IPS-18a (cell line): ENCODE measurements around the gene NR2F2.

Experiments used
- H3K27ac ChIP-seq: one replicate; pipeline ENCODE4 v1.5.1; 2013; ENCODE audit warnings: low read length
- H3K27me3 ChIP-seq: one replicate; pipeline ENCODE4 v1.6.1; 2013; ENCODE audit warnings: mild to moderate bottlenecking, low read length; ENCODE audit not compliant: control insufficient read depth, insufficient read depth
- H3K36me3 ChIP-seq: one replicate; pipeline ENCODE4 v1.6.1; 2013; ENCODE audit warnings: low read depth, low read length; ENCODE audit not compliant: control insufficient read depth
- H3K4me1 ChIP-seq: one replicate; pipeline ENCODE4 v1.6.1; 2013; ENCODE audit warnings: low read depth, low read length; ENCODE audit not compliant: control insufficient read depth
- H3K4me3 ChIP-seq: one replicate; pipeline ENCODE4 v1.5.1; 2013; ENCODE audit warnings: low read length
- H3K9ac ChIP-seq: one replicate; pipeline ENCODE4 v1.6.1; 2013; ENCODE audit warnings: mild to moderate bottlenecking, low read length, moderate library complexity
- H3K9me3 ChIP-seq: one replicate; pipeline ENCODE4 v1.6.1; 2013; ENCODE audit warnings: low read depth, low read length; ENCODE audit not compliant: control insufficient read depth

Gene NR2F2

GRCh38 chr15:96334705-96335410 is 4.4 kb downstream of the NR2F2 start:
- no peak overlapping the region for H3K27ac ChIP-seq
- no peaks in the 10 kb centered on the region for H3K9me3 ChIP-seq
- no peaks in the 10 kb centered on the region for H3K36me3 ChIP-seq
- H3K4me3 ChIP-seq, result peak overlapping the region; percentile 18
- H3K9ac ChIP-seq, result no peak overlapping the region
- peaks cover 52% of the 10 kb centered on the region for H3K4me1 ChIP-seq
- peaks cover 96% of the 10 kb centered on the region for H3K27me3 ChIP-seq

GRCh38 chr15:96335411-96336024 is 5.0 kb downstream of the NR2F2 start:
- H3K4me3 ChIP-seq, result peak overlapping the region; percentile 18
- H3K27ac ChIP-seq, result no peak overlapping the region
- no peaks in the 10 kb centered on the region for H3K36me3 ChIP-seq
- no peak overlapping the region for H3K9ac ChIP-seq
- H3K27me3 ChIP-seq, result peaks cover 97% of the 10 kb centered on the region
- H3K4me1 ChIP-seq, result peaks cover 54% of the 10 kb centered on the region
- H3K9me3 ChIP-seq, result no peaks in the 10 kb centered on the region

- no peak overlapping the region for H3K27ac ChIP-seq
- H3K27me3 ChIP-seq, result peaks cover 93% of the 10 kb centered on the region
- H3K9me3 ChIP-seq, result no peaks in the 10 kb centered on the region
- H3K9ac ChIP-seq, result no peak overlapping the region
- H3K4me3 ChIP-seq, result peak overlapping the region; percentile 21
- H3K4me1 ChIP-seq, result peaks cover 54% of the 10 kb centered on the region
- no peaks in the 10 kb centered on the region for H3K36me3 ChIP-seq
These were observed 5.7 kb downstream of the NR2F2 start for GRCh38 chr15:96336108-96336595.

- Histone ChIP-seq H3K27me3 (peaks cover 93% of the 10 kb centered on the region), H3K9ac (peak overlapping the region; percentile 2), H3K27ac (no peak overlapping the region), H3K36me3 (no peaks in the 10 kb centered on the region), H3K9me3 (no peaks in the 10 kb centered on the region), H3K4me1 (peaks cover 54% of the 10 kb centered on the region), H3K4me3 (peak overlapping the region; percentile 26)
These were observed 6.3 kb downstream of the NR2F2 start for GRCh38 chr15:96336596-96337364.

DNA sequence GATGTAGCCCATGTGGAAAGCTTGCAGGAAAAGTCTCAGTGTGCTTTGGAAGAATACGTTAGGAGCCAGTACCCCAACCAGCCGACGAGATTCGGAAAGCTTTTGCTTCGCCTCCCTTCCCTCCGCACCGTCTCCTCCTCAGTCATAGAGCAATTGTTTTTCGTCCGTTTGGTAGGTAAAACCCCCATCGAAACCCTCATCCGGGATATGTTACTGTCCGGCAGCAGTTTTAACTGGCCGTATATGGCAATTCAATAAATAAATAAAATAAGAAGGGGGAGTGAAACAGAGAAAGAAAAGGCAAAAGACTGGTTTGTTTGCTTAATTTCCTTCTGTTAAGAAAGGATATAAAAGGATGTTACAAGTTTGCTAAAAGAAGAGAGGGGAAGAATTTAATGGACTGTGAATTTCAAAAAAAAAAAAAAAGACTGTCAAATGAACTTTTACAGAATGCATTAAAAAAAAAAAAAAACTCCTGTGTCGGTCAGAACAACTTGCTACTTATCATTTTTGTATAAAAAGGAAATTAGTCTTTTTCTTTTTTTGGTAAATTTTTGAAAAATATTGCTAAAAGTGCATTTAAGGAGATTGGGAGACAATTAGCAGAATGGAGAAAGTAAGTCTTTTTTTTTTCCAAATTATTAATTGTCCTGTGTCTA is 7.0 kb downstream of the NR2F2 start:
- no peak overlapping the region for H3K27ac ChIP-seq
- no peaks in the 10 kb centered on the region for H3K36me3 ChIP-seq
- H3K4me1 ChIP-seq, result peaks cover 57% of the 10 kb centered on the region

DNA sequence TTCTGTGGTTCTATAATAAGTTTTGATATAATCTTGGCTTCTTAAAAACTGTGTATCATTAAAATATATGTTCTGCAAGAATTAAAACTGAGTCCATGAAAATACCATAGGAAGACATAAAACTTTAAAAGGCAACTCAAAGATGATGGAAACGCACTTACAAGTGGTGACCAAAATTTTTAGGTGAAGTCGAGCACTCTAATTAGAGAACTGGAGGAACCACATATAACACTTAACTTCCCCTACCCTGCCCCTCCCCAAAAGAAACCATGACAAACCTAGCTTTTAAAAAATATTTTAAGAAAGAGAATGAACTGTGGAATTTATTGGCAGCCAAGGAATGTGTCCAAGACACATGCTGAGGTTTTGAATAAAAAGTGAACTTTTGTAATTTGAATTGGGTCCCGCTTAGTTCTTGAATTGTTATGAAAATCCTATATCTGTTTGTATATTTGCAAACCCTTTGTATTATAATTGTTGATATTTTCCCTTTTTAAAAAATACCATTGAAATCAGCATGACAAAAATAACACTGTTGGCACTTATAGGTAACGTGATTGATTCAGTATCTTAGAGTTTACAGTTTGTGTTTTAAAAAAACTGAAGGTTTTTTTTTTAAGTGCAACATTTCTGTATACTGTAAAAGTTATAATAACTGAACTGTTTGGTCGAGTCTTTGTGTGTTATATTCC is 7.7 kb downstream of the NR2F2 start:
- H3K4me3 ChIP-seq, result no peak overlapping the region
- H3K27me3 ChIP-seq, result peaks cover 93% of the 10 kb centered on the region
- no peak overlapping the region for H3K27ac ChIP-seq
- H3K9me3 ChIP-seq, result no peaks in the 10 kb centered on the region
- H3K4me1 ChIP-seq, result peaks cover 61% of the 10 kb centered on the region
- H3K9ac ChIP-seq, result no peak overlapping the region
- H3K36me3 ChIP-seq, result no peaks in the 10 kb centered on the region

More for the DNA sequence above, 7.0 kb downstream of the NR2F2 start:
- peak overlapping the region; percentile 2 for H3K9ac ChIP-seq
- peak overlapping the region; percentile 26 for H3K4me3 ChIP-seq
- H3K9me3 ChIP-seq, result no peaks in the 10 kb centered on the region
- peaks cover 93% of the 10 kb centered on the region for H3K27me3 ChIP-seq

- H3K4me1 ChIP-seq, result peaks cover 62% of the 10 kb centered on the region
- peak overlapping the region; percentile 56 for H3K4me3 ChIP-seq
- peaks cover 93% of the 10 kb centered on the region for H3K27me3 ChIP-seq
- H3K36me3 ChIP-seq, result no peaks in the 10 kb centered on the region
- no peak overlapping the region for H3K27ac ChIP-seq
- H3K9me3 ChIP-seq, result no peaks in the 10 kb centered on the region
- no peak overlapping the region for H3K9ac ChIP-seq
These were observed 8.5 kb downstream of the NR2F2 start for GRCh38 chr15:96338766-96339618.

GRCh38 chr15:96339619-96340347 is 9.3 kb downstream of the NR2F2 start:
- H3K36me3 ChIP-seq, result no peaks in the 10 kb centered on the region
- peak overlapping the region; percentile 56 for H3K4me3 ChIP-seq
- H3K4me1 ChIP-seq, result peaks cover 68% of the 10 kb centered on the region
- H3K27ac ChIP-seq, result no peak overlapping the region
- H3K27me3 ChIP-seq, result peaks cover 93% of the 10 kb centered on the region
- H3K9me3 ChIP-seq, result no peaks in the 10 kb centered on the region
- H3K9ac ChIP-seq, result no peak overlapping the region

DNA sequence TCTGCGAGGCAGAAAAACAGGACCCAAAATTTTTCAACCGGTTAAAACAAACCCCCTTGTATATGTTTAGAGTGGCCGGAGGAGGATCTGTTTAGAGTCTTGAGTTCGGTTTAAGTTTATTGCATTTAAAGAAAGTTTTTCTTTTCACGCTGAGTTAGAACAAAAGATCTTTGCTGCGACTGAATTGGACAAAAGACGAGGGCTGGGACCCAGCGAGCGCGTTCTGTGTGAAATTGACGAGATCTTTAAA is 9.8 kb downstream of the NR2F2 start:
- peak overlapping the region; percentile 56 for H3K4me3 ChIP-seq
- H3K4me1 ChIP-seq, result peaks cover 65% of the 10 kb centered on the region
- H3K9ac ChIP-seq, result no peak overlapping the region
- H3K9me3 ChIP-seq, result no peaks in the 10 kb centered on the region
- peaks cover 93% of the 10 kb centered on the region for H3K27me3 ChIP-seq
- H3K36me3 ChIP-seq, result no peaks in the 10 kb centered on the region
- H3K27ac ChIP-seq, result no peak overlapping the region
